HG03442 (cell line): ENCODE data around the gene STOM.

Source experiments
- ATAC-seq: cut with Tn5 transposase; IDR thresholded peaks from one replicate; pipeline ENCODE4 v1.9.1; 2021; ENCODE audit warnings: mild to moderate bottlenecking, moderate library complexity; ENCODE audit not compliant: unreplicated experiment

The STOM gene

DNA sequence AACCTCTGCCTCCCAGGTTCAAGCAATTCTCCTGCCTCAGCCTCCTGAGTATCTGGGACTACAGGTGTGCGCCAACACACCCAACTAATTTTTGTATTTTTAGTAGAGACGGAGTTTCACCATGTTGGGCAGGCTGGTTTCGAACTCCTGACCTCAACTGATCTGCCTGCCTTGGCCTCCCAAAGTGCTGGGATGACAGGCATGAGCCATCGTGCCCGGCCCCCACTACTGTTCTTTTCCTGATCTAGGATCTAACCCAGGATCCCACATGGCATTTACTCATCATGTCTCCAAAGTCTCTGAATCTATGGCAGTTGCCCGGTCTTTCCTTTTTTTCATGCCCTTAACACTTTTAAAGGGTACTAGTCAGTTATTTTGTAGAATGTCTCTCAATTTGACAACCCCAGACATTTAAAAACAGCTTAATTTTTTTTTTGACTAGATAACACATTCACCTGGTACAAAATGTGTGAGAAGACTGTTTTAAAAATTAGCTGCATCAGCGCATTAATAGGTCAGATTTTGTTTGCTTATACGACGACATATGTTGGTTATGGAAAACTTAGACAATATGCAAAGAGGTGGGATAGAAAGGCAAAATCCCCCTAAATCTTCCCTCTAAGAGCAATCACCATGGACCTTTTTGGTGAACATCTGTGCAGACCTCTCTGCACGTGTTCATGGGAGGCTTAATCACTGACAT is 46.5 kb downstream of the STOM start:
- no peak for ATAC-seq

- ATAC-seq = no peak
Observed at GRCh38 chr9:121322737-121323448, 47.2 kb downstream of the STOM start.

DNA sequence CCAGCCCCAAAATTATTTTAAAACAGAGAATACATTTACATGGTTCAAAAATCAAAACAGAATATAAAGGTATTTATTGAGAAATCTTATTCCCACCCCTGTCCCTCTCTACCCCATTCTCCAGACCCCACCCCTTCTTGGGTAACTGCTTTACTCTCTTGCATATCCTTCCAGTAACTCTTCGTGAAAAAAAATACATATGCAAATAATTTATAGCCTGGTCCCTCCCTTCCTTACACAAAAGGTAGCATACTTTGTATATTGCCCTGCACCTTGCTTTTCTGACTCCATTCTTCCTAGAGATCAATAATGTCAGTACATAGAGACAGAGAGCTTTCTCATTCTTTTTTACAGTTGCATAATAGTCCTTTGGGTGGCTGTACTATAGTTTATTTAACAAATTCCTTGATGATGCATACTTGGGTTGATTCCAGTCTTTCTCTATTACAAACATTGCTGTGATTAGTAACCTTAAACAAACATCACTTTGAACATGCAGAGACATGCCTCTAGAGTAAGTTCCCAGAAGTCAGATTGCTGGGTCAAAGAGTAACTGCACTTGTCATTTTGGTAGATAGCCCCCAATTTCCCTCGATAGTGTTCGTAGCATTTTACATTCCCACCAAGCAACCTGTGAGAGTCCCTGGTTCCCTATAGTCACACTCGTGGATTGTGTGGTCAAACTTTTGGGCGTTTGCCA is 47.9 kb downstream of the STOM start:
- no peak for ATAC-seq

- no peak for ATAC-seq
Observed at GRCh38 chr9:121321016-121321503, 49.0 kb downstream of the STOM start.

- no peak for ATAC-seq
Observed at GRCh38 chr9:121319383-121319780, 50.7 kb downstream of the STOM start.

DNA sequence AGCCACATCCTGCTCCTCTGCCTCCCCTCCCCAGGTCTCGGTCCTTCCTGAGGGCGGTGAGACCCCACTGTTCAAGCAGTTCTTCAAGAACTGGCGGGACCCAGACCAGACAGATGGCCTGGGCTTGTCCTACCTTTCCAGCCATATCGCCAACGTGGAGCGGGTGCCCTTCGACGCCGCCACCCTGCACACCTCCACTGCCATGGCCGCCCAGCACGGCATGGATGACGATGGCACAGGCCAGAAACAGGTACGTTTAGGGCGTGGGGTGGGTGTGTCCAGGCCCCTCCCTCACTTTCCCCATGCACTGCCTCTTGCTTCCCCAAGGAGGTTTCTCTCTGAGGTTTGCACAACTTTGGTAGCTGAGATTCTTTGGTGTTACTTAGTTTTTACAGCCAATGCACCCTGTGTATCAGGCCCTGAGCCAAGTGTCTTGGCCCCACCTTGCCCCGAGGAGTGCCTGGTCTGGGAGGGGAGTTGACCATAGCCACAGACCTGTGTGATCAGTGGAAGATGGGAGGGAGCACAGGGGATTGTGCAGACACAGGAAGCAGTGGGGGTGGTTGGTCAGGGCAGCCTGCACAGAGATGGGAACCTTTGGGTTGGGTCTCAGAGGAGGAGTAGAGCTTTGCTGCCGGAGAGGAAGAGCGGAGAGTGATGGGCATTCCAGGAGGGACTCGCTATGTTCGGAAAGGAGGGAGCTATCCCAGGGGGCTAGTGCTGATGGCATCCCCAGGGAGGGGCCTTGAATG is 51.2 kb downstream of the STOM start:
- no peak for ATAC-seq

DNA sequence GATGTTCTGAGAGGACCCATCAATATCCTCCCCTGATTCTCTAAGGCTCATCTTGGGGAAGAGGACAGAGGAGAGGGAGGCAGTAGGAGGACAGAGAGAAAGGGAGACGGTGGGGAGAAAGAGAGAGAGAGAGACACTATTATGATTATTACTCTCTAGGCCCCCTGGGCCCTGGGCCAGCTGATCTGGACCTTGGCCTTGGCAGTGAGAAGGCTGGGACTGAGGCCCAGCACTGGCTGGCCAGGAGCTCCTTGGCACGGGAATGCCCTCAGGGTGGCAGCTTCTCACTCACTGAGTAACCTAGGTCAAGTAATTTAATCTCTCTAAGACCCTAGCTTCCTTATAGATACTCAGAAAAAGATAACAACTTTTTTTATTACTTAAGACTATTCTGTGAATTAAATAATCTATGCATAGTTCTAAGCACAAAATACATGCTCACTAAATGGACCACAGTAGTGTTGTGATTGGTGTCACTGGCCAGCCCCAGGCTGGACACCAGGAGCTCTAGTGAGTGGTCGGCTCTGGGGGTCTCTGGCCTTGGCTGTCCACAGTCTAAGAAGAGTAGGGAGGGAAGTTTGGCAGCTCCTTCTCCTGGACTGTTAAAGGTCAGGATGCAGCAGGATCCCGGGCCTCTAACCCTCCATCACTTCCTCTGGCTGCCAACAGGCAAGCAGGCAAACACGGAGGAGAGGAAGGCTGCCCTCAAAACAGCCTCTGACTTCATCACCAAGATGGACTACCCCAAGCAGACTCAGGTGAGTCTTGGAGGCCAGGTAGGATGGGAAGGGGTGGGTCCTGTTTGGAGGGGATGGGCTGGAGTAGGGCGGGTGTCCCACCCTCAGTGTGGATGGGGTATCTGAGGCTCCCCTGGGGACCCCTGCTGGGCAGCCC is 52.1 kb downstream of the STOM start:
- no peak for ATAC-seq

DNA sequence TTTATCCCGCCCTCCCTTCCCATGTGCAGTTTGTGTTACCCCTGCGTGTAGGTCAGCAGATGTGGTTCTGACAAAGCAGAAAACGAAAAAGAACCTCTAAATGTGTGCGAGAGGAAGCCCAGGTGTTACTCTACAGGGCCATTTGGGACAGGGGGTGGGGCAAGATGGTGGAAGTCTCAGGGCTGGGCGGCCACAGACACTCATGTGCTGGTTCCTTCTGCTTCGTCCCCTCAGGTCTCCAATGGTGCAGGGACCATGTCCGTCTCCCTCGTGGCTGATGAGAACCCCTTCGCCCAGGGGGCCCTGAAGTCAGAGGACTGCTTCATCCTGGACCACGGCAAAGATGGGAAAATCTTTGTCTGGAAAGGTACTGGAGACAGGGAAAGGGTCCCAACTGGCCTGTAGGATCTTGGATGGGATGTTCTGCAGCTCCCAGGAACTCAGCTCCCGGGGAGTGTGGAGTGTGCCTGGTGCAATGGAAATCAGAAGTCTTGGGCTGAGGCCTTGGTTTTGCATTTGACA is 53.1 kb downstream of the STOM start:
- ATAC-seq = no peak

- no peak for ATAC-seq
Observed at GRCh38 chr9:121316378-121316777, 53.7 kb downstream of the STOM start.

DNA sequence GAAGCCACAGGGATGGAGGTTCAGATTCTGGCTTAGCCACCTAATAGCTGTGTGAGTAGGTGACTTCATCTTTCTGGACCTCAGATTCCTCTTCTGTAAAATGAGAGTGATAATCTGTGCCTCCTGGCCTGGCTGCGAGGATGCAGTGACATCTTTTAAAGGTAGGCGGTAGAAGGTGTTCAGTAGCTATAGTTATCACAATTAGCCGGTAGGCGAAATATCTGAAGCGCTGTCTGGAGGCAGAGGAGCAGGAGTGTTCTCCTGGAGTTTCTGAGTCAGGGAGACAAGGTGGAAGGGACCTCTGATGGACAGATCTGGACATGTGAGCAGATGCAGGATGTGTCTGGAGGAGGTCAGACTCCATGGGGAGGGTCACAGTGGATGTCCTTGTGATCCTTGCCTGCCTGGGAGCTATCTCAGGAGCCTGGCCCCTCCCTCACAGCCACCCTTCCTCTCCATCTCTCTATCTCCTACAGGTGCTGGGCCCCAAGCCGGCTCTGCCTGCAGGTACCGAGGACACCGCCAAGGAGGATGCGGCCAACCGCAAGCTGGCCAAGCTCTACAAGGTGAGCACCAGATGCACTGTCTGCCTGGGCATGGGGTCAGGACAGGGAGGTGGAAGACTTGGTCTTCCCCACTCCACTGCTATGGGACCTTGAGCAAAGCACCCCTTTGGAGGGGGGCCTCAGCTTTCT is 56.4 kb downstream of the STOM start:
- no peak for ATAC-seq

GRCh38 chr9:121312169-121312568 is 57.9 kb downstream of the STOM start:
- no peak for ATAC-seq

- no peak for ATAC-seq
Observed at GRCh38 chr9:121310571-121310970, 59.5 kb downstream of the STOM start.

DNA sequence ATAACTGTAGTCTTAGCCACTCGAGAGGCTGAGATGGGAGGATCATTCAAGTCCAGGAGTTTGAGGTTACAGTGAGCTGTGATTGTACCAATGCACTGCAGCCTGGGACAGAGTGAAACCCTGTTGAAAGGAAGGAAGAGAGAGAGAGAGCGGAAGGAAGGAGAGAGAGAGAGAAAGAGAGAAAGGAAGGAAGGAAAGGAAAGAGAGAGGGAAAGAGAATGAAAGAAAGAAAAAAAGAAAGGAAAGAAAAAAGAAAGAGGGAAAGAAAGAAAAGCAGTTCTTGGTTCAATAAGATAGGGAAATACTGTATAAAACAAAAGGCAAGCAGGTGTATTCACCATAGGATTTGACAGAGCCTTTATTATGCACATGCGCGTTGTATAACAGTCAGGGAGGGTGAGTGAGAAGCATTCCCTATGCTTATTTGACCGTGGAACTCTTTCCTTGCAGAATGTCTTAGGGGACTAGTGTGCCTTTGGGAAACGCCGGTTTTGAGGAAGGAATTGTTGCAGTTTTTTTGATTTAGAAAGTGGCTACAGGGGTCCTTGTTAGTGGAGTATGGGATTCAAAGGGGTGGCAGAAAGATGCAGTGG is 60.1 kb downstream of the STOM start:
- no peak for ATAC-seq

- ATAC-seq = no peak
Observed at GRCh38 chr9:121309171-121309570, 60.9 kb downstream of the STOM start.

GRCh38 chr9:121308765-121309164 is 61.3 kb downstream of the STOM start:
- ATAC-seq = no peak

DNA sequence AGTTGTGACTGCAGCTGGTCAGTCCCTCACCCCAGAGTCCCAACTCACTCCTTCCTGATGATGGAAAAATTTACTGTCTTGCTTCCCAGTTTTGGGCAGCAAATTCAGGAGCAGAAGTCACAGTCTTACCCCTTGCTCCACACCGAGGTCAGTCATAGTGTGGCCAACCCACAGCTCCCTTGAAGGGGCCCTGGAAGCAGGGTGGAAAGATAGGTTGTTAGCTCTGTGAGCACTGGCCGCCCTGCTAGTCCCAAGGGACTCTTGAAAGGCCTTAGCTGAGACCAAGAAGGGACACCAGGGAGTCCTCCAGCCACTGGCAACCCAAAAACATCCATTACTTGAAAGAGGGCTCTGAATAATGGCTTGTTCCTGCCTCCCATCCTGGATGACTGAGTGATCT is 62.1 kb downstream of the STOM start:
- no peak for ATAC-seq

GRCh38 chr9:121305269-121305994 is 64.6 kb downstream of the STOM start:
- no peak for ATAC-seq

- ATAC-seq = no peak
Observed at GRCh38 chr9:121304707-121305106, 65.3 kb downstream of the STOM start.
